GM21717 (cell line): ENCODE data around the gene ATP2B3.

ENCODE experiments used
- ATAC-seq: cut with Tn5 transposase; IDR thresholded peaks from one replicate; pipeline ENCODE4 v1.9.1; 2021; ENCODE audit warnings: mild to moderate bottlenecking, moderate library complexity; ENCODE audit not compliant: unreplicated experiment

The ATP2B3 gene

GRCh38 chrX:153530411-153531129, 13.1 kb downstream of the ATP2B3 start:
- no peak for ATAC-seq

GRCh38 chrX:153533091-153533490, 15.6 kb downstream of the ATP2B3 start:
- ATAC-seq, result no peak

GRCh38 chrX:153537080-153537479, 19.6 kb downstream of the ATP2B3 start:
- ATAC-seq, result no peak

- ATAC-seq, result no peak
Observed at GRCh38 chrX:153537526-153538295, 20.3 kb downstream of the ATP2B3 start.

GRCh38 chrX:153538424-153538823, 21.0 kb downstream of the ATP2B3 start:
- ATAC-seq, result no peak

GRCh38 chrX:153539171-153539978, 21.9 kb downstream of the ATP2B3 start:
- ATAC-seq, result peak; percentile 55

GRCh38 chrX:153539979-153540358, 22.5 kb downstream of the ATP2B3 start:
- no peak for ATAC-seq

- ATAC-seq, result no peak
Observed at GRCh38 chrX:153544727-153545126, 27.3 kb downstream of the ATP2B3 start.

- ATAC-seq, result no peak
Observed at GRCh38 chrX:153546386-153546785, 28.9 kb downstream of the ATP2B3 start.

- no peak for ATAC-seq
Observed at GRCh38 chrX:153547195-153547594, 29.8 kb downstream of the ATP2B3 start.

GRCh38 chrX:153549231-153549630, 31.8 kb downstream of the ATP2B3 start:
- no peak for ATAC-seq

GRCh38 chrX:153549807-153550206, 32.4 kb downstream of the ATP2B3 start:
- ATAC-seq, result no peak

- no peak for ATAC-seq
Observed at GRCh38 chrX:153551135-153551534, 33.7 kb downstream of the ATP2B3 start.

GRCh38 chrX:153554519-153555167, 37.2 kb downstream of the ATP2B3 start:
- no peak for ATAC-seq

- ATAC-seq, result no peak
Observed at GRCh38 chrX:153556767-153557166, 39.3 kb downstream of the ATP2B3 start.

- ATAC-seq, result no peak
Observed at GRCh38 chrX:153557618-153558355, 40.3 kb downstream of the ATP2B3 start.

GRCh38 chrX:153560000-153560399, 42.6 kb downstream of the ATP2B3 start:
- ATAC-seq, result no peak

GRCh38 chrX:153560466-153560865, 43.0 kb downstream of the ATP2B3 start:
- no peak for ATAC-seq

- no peak for ATAC-seq
Observed at GRCh38 chrX:153561337-153561736, 43.9 kb downstream of the ATP2B3 start.

- ATAC-seq, result no peak
Observed at GRCh38 chrX:153562546-153562945, 45.1 kb downstream of the ATP2B3 start.
